NCI-H1048 (cell line): Measurements from ENCODE around the gene LCE1C.

ENCODE experiments used
- DNase-seq: peaks from one replicate; lab custom pipeline; 2025; lab: John Stamatoyannopoulos, UW

LCE1C gene, protein sequence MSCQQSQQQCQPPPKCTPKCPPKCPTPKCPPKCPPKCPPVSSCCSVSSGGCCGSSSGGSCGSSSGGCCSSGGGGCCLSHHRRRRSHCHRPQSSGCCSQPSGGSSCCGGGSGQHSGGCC

DNA sequence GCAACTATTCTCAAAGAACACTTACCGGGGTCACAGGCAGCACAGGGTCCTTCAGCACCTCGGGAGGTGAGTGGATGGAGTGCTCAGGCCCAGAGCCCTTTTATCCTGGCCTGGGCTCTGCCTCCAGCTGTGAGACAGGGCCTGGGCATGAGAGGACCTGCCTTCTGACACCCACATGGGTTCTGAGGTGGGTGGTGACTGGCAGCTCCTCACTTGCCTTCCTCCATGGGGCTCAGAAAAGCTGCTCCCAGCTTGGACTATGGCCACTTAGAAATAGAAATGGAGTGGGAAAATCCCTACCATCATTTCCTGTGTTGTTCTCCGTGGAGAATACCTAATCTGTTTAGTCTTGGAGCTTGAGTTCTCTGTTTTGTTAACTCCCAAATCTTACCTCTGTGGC lies at the start of gene LCE1C:
Gene LCE1C, minus strand, starts transcription at position 76 of the 400 bp plus-strand sequence. CDS start 1,173 bp downstream, outside the sequence.
- DNase-seq, result no peak

DNA sequence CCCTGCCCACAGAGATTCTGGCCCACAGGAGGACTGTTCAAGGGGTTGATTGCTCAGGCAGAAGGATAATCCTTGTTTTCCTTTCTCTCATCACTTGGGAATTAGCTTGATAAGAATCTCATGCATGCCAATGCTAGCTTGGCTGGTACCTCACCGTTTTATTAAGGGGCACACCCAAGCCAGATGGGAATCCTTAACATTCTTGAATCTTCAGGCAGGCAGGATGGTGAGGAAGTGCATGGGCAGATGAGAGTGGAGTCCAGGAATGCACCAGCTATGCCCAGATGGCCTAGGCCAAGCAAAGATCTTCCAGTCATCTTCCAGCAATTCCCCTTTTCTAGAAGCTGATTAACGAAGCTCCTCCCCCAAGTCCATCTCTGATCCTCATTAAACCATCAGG lies 49.2 kb upstream of the LCE1C start:
- DNase-seq, result no peak

DNA sequence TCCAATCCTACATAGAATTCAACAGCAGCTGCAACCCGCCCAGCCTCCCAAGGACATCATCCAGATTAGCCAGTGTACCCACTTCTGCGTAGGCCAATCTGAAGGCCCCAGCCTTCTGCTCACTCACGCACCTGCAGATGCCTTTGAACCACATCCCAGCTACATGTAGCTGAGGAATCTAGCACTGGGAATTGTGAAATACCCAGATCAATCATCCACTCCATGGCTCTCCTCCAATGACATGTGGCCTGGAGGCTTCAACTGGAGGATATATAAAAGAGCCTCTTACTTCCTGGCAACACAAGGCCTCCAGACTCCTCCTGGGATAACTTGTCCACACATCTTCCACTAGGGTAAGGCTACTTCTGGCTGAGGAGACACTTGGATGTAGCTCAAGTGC lies 36.1 kb upstream of the LCE1C start, which contains the start of gene LCE6A:
Gene LCE6A, plus strand, starts transcription at position 301 of the 400 bp plus-strand sequence. CDS start 665 bp downstream, outside the sequence.
- DNase-seq, result no peak

GRCh38 chr1:152836870-152837269 lies 30.4 kb upstream of the LCE1C start:
- DNase-seq, result no peak

DNA sequence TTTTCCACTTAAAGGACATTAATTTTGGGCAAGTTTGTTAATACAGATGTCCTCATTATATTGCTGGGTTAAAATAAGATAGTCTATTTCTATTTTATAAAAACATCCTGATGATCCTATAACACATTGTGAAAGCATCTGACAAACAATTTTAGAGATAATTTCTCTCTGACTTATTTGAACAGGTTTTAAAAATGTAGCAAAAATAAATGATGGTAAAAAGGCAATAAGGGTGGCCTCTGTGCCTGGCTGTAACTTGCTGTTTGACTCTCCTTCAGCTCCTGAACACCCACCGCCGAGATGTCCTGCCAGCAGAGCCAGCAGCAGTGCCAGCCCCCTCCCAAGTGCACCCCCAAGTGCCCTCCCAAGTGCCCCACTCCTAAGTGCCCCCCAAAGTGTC lies 20.7 kb upstream of the LCE1C start, which contains the start of gene LCE1A:
Gene LCE1A, plus strand, starts transcription at position 301 of the 400 bp plus-strand sequence. Its CDS starts 0 bp downstream, at position 301.
- no peak for DNase-seq

DNA sequence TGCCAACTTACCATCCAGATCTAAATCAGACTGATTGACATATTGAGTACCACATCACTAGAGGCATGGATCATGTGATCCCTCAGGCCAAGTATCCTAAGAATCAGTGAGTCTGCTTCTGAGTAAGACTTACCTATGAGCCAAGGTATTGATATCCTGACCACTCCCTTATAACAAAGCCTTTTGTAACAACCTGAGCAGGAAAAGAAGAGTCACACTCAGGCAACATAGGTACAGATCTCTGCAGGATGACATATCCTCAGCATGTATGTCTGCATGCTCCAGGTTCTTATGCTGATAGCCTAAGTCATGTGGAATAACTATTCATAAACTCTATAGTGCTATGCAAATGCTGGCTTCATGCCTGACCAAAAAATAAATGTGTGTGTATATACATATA lies 18.5 kb upstream of the LCE1C start:
- no peak for DNase-seq

- no peak for DNase-seq
Observed at GRCh38 chr1:152823294-152823693, 16.8 kb upstream of the LCE1C start.

- no peak for DNase-seq
Observed at GRCh38 chr1:152817309-152817708, 10.9 kb upstream of the LCE1C start.

- DNase-seq, result no peak
Observed at GRCh38 chr1:152811671-152812070, 5.2 kb upstream of the LCE1C start, which contains the start of gene LCE1B. Gene LCE1B, plus strand, starts transcription at chr1:152811971. Its CDS starts 476 bp downstream, at chr1:152812447.

GRCh38 chr1:152811050-152811449 lies 4.6 kb upstream of the LCE1C start:
- DNase-seq, result no peak

DNA sequence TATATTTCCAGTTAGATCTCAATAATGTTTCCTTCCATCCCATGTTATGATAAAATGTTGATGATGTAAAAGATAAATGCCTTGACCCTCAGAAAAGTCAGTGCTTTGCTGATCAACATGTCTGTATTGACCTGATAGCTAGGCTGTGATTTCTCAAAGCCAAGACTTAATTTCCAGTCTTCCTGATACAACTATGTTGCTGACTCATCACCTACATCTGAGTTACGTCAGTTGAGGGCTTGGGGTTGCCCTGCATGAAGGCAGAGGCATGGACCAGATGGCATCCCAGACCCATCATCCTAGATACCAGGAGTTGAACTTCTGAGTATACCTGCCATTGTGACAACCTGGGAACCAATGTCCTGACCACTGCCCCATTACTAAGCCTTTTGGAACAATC lies 5.1 kb downstream of the LCE1C start:
- no peak for DNase-seq

GRCh38 chr1:152796421-152796820 lies 10.0 kb downstream of the LCE1C start, which contains the start of gene LCE1D:
Gene LCE1D, plus strand, starts transcription at chr1:152796721. Its CDS starts 1,074 bp downstream, at chr1:152797795.
- DNase-seq, result no peak

DNA sequence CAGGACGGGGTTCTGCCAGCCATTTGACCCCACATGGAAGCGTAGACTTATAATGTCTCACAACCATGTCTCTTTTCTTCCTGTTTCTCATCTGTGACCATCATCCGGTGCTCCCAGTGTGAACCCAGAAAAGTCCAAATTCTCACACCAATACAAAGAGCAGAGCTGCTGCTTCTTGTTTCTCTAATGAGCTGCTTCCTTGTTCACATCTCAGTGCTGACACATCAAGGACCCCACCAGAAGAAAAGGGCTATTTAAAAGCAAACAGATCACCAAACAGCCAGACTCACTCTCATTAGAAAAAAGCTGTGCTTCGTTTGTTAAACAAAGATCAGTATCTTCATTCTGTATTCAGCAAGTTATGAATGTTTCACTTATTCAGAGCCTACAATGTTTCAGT lies 10.8 kb downstream of the LCE1C start:
- DNase-seq, result no peak

DNA sequence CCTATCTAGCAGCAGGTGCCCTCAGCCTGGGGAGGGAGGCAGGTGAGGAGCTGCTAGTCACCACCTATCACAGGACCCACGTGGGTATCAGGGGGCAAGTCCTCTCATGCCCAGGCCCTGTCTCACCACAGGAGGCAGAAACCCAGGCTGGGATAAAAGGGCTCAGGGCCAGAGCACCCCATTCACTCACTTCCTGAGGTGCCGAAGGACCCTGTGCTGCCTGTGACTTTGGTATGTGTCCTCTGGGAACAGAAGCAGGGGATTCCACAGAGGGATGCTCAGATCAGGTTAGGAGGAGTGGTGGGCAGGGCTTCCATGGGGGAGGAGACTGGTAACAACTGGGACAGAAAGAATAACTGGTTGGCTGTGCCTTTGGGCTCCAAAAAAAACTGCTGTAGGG lies 20.4 kb downstream of the LCE1C start, which contains the start of gene LCE1E:
Gene LCE1E, plus strand, starts transcription at position 181 of the 400 bp plus-strand sequence. CDS start 1,043 bp downstream, outside the sequence.
- no peak for DNase-seq

DNA sequence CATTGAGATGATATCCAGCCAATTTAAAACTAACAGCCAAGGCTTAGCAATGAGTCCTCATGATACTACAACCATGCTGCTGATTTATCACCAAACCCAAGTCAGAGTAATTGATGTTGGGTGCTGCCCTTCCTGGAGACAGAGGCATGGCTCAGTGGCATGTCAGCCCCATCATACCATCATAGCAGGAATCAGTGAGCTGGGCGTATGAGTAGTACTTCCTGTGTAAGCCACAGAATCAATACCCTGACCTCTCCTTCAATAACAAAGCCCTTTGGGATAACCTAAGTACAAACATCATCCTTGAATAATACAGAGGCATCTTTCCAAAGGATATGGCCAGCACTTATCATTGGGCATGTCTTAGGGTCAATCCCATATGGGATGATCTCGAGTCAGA lies 23.4 kb downstream of the LCE1C start:
- DNase-seq, result no peak

- DNase-seq, result no peak
Observed at GRCh38 chr1:152777510-152778137, 28.8 kb downstream of the LCE1C start.

GRCh38 chr1:152776361-152776760 lies 30.1 kb downstream of the LCE1C start:
- no peak for DNase-seq

DNA sequence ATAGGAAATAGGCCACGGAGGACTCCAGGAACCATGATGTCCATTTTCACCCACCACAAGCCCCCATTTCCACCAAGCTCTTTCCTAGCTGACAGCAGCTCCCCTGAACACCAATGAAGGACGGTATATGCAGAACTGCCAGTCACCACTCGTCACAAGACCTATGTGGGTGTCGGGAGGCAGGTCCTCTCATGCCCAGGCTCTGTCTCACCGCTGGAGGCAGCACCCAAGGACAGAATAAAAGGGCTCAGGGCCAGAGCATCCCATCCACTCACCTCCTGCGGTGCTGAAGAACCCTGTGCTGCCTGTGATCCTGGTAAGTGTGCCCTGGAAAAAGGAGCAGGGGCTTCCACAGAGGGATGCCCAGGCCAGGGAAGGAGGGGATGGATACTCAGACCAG lies 31.6 kb downstream of the LCE1C start, which contains the start of gene LCE1F:
Gene LCE1F, plus strand, starts transcription at position 266 of the 400 bp plus-strand sequence. CDS start 1,232 bp downstream, outside the sequence.
- no peak for DNase-seq

DNA sequence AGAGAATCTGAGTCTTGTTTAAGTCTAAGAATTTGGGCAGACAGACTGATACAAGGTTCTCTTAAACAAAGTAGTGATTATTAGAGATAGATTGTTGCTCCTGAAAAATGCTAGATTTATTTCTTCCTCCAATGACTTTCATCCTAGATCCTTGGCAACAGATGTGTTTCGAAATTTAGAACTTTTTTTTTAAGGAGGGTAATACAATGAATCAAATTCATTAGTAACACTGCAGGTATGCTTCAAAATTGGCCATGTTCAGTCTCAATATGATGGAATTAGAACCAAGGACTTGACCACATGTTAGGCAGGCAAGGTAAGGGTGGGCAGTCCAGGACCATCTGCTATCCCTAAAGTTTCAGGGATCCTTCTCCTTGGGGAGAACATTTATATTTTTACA lies 36.0 kb downstream of the LCE1C start:
- no peak for DNase-seq

GRCh38 chr1:152768847-152769533 lies 37.5 kb downstream of the LCE1C start:
- DNase-seq, result no peak

DNA sequence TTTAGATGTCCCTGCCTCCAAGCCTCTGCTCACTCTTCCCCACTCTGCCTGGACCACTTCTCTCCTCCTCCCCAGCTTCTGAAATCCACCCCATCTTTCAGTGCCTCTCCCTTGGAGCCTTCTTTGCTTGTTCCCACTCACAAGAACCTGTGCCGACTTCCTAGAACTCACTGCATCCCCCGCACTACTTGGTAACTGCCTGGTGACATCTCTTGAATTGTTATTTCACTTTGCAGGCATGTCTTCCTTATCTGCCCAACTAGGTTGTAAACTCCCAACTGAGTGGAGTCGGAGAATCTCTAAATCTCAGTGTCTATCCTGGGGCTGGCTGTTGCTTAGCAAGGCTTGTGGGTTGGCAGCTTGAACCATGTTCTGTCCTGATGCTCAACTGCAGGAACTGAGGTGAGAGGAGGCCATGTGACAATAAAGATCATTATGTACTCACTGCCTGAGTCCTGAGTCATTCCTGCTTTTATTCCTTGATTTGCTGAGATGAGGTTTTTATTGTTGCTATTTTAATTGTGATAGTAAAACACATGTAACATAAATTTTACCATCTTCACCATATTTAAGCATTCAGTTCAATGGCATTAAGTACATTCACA lies 44.7 kb downstream of the LCE1C start:
- no peak for DNase-seq

DNA sequence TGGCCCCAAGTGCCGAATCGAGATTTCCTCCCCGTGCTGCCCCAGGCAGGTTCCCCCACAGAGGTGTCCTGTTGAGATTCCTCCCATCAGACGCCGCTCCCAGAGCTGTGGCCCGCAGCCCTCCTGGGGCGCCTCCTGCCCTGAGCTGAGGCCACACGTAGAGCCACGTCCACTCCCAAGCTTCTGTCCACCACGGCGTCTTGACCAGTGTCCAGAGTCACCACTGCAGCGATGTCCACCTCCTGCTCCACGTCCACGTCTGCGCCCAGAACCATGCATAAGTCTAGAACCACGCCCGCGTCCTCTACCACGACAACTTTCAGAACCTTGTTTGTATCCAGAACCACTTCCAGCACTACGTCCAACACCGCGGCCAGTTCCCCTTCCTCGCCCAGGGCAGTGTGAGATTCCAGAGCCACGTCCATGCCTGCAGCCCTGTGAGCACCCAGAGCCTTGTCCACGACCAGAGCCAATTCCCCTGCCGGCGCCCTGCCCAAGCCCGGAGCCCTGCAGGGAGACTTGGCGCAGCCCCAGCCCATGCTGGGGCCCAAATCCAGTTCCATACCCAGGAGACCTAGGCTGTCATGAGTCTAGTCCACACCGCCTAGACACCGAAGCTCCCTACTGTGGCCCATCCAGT lies 45.8 kb downstream of the LCE1C start:
- DNase-seq, result no peak
